Sigmoid colon (tissue), 7 donors: ENCODE measurements around the gene CAST. TPM values are rescaled to one million over a fixed set of nuclear protein-coding genes. Genes with fewer than 3 reads are reported as not detected.
A peak's percentile ranks its signal among the peaks of the same experiment; 100 is the strongest.

Experiments used
- DNase-seq: peaks from one replicate; pipeline ENCODE4 v3.0.0-alpha.2; 2019
- H3K27ac ChIP-seq, 4 donors: fragments of 200-600 bp; sonication (generic); one replicate each; pipeline ENCODE4 v1.5.1; 2016 to 2019; ENCODE audit warnings: mild to moderate bottlenecking in 1 of 4
- H3K27me3 ChIP-seq, 3 donors: fragments of 200-600 bp; sonication (generic); one replicate each; pipeline ENCODE4 v1.5.1; 2019; ENCODE audit warnings: mild to moderate bottlenecking in 1 of 3
- H3K36me3 ChIP-seq, 4 donors: fragments of 200-600 bp; sonication (generic); one replicate each; pipeline ENCODE4 v1.5.1; 2016 to 2019
- H3K4me1 ChIP-seq, 4 donors: fragments of 200-600 bp; sonication (generic); one replicate each; pipeline ENCODE4 v1.5.1; 2017 to 2019
- H3K4me3 ChIP-seq, 4 donors: fragments of 200-600 bp; sonication (generic); one replicate each; pipeline ENCODE4 v1.5.1; 2017 to 2019; ENCODE audit warnings: mild to moderate bottlenecking in 2 of 4, moderate library complexity in 1 of 4
- H3K9me3 ChIP-seq, 4 donors: fragments of 200-600 bp in 3 of 4; sonication (generic) in 3 of 4; one replicate each; pipeline versions ENCODE4 v1.5.1 to v1.6.1; 2013 to 2019
- EP300 ChIP-seq, 4 donors: sonication (generic); formaldehyde crosslinking; IDR thresholded peaks; one replicate each; pipeline ENCODE4 v1.6.1; 2017; ENCODE audit warnings: antibody characterized with exemption in 4 of 4
- POLR2A ChIP-seq, 2 donors: fragments of 450-650 bp; IDR thresholded peaks; one replicate each; pipeline ENCODE4 v1.6.1; 2016; ENCODE audit warnings: antibody characterized with exemption in 2 of 2, mild to moderate bottlenecking in 2 of 2, moderate library complexity in 2 of 2
- POLR2AphosphoS5 ChIP-seq, 4 donors: sonication (generic); formaldehyde crosslinking; IDR thresholded peaks; one replicate each; pipeline ENCODE4 v1.6.1; 2017; ENCODE audit warnings: antibody characterized with exemption in 4 of 4
- WGBS, 2 donors: extraction: QIAGEN DNeasy Blood & Tissue Kit; methylation state at CpG; one replicate each; pipeline ENCODE4 v1.1.7; 2013; 5-methylcytosine and 5-hydroxymethylcytosine counted together
- intact Hi-C: fragments of 100-400 bp; cut with DNase I; formaldehyde crosslinking; loops from one replicate; pipeline ENCODE4 v1.15.1; 2023
- polyA plus RNA-seq, 3 donors: library from polyadenylated mRNA; stranded (reverse); fragments of 200-250 nt; gene quantifications; one replicate each; pipeline ENCODE4 v1.2.3, GENCODE V29; 2013
- total RNA-seq, 4 donors: library from RNA; depleted of rRNA; stranded (reverse); fragments of >200 nt; gene quantifications; one replicate each; pipeline ENCODE4 v1.1.0, GENCODE V29; 2016
- TF ChIP-seq, protein P1 (sequence below), 4 experiments: fragments of 450-650 bp in 3 of 4; fragments of 200-600 bp in 1 of 4; IDR thresholded peaks; one replicate each; pipeline ENCODE4 v1.5.1; 2016 to 2019; ENCODE audit warnings: antibody characterized with exemption in 4 of 4, mild to moderate bottlenecking in 3 of 4, moderate library complexity in 2 of 4
- donor health status: healthy with polysubstance abuse.
- donor health status: Bipolar disorder and iron deficiency.
- donor health status: healthy.

The CAST gene
- total and polyA plus RNA-seq, 7 donors: 138 to 348 (median 225) TPM

DNA sequence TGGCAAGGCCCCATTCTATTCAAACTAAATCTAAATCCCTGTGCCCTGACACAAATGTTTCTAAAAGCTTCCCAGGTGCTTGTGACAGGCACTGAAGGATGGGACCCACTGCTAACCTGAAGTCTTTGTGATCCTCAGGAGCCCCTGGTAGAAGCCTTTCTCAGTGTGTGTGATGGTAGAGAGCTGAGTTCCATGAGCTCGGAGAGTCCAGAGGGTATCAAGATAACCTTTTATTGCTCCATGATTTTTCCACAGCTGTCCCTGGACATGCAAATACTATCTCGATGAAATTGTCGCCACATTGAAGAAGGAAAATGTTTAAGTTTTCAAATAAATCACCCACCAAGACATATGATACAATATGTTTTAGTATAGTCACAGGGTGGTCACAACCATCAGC is 7.7 kb downstream of the CAST start:
- no peak for DNase-seq
- TF ChIP-seq EP300 (IDR thresholded peaks at IDR 0.05) (no peak), POLR2AphosphoS5 (IDR thresholded peaks at IDR 0.05) (no peak), POLR2A (IDR thresholded peaks at IDR 0.05) (no peak)
- TF ChIP-seq, protein P1, sequence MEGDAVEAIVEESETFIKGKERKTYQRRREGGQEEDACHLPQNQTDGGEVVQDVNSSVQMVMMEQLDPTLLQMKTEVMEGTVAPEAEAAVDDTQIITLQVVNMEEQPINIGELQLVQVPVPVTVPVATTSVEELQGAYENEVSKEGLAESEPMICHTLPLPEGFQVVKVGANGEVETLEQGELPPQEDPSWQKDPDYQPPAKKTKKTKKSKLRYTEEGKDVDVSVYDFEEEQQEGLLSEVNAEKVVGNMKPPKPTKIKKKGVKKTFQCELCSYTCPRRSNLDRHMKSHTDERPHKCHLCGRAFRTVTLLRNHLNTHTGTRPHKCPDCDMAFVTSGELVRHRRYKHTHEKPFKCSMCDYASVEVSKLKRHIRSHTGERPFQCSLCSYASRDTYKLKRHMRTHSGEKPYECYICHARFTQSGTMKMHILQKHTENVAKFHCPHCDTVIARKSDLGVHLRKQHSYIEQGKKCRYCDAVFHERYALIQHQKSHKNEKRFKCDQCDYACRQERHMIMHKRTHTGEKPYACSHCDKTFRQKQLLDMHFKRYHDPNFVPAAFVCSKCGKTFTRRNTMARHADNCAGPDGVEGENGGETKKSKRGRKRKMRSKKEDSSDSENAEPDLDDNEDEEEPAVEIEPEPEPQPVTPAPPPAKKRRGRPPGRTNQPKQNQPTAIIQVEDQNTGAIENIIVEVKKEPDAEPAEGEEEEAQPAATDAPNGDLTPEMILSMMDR (IDR thresholded peaks at IDR 0.05): no peak
- H3K4me1 ChIP-seq: peaks cover 0 to 48% (median 35%) of the 10 kb centered on the region in 4 donors
- 28 to 70% methylated on average over 3 of the region's 3 CpGs for WGBS, 2 donors
- H3K27me3 ChIP-seq: no peaks in the 10 kb centered on the region
- no peaks in the 10 kb centered on the region for H3K9me3 ChIP-seq
- intact Hi-C loops: no loop called here
- H3K27ac ChIP-seq: peak overlapping the region in 1 of 4 donors; percentile 8
- no peaks in the 10 kb centered on the region for H3K36me3 ChIP-seq
- H3K4me3 ChIP-seq: no peak overlapping the region

DNA sequence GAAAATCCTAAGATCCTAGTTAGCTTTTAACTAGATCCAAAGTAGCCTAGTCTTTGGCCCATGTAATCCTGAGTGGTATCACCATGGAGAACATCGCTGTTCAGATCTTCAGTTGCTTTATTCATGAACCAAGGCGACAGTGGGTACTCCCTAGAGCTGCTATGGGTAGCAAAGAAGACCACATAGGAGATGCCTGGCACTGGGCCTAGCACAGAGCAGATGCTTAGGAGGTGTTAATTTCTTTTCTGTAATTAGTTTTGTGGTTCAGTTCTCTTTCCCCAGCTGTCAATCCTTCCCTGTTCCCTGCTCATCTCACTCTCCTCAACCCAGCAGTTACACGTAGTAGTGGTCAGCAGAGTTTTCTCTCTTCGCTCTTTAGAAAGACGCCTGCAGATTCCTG is 9.3 kb downstream of the CAST start:
- Histone ChIP-seq H3K27me3 (no peaks in the 10 kb centered on the region), H3K27ac (no peak overlapping the region), H3K4me3 (no peak overlapping the region), H3K36me3 (peaks cover 0 to 6% (median 0%) of the 10 kb centered on the region in 4 donors), H3K9me3 (no peaks in the 10 kb centered on the region), H3K4me1 (peaks cover 0 to 48% (median 39%) of the 10 kb centered on the region in 4 donors)
- 85 to 96% methylated on average over 5 of the region's 5 CpGs for WGBS, 2 donors
- no peak for DNase-seq
- TF ChIP-seq POLR2AphosphoS5 (IDR thresholded peaks at IDR 0.05) (no peak), EP300 (IDR thresholded peaks at IDR 0.05) (no peak), POLR2A (IDR thresholded peaks at IDR 0.05) (no peak)
- TF ChIP-seq, protein P1 (IDR thresholded peaks at IDR 0.05): no peak
- intact Hi-C loops: no loop called here

DNA sequence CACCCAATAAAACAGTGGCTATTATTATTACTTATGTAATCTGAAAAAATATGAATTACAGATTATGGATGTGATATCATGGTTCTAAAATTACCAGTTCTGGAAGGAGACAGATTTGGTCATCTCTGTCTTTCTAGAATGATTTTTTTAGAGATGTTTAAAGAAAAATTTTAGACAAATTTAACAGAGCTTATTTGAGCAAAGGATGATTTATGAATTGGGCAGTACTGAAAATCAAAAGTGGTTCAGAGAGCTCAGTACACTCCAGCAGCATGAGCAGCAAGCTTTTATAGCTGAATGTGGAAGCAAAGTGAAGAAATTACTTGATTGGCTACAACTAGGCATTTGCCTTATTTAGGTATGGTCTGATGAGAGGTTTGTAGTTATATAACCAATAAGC is 11.0 kb downstream of the CAST start:
- Histone ChIP-seq H3K4me1 (peaks cover 0 to 58% (median 45%) of the 10 kb centered on the region in 4 donors), H3K27ac (no peak overlapping the region), H3K27me3 (no peaks in the 10 kb centered on the region), H3K4me3 (no peak overlapping the region), H3K36me3 (peaks cover 0 to 6% (median 0%) of the 10 kb centered on the region in 4 donors), H3K9me3 (no peaks in the 10 kb centered on the region)
- no peak for TF ChIP-seq EP300 (IDR thresholded peaks at IDR 0.05)
- TF ChIP-seq POLR2A (IDR thresholded peaks at IDR 0.05): no peak
- TF ChIP-seq POLR2AphosphoS5 (IDR thresholded peaks at IDR 0.05): no peak
- TF ChIP-seq, protein P1 (IDR thresholded peaks at IDR 0.05): no peak
- intact Hi-C loops: no loop called here
- DNase-seq: no peak

DNA sequence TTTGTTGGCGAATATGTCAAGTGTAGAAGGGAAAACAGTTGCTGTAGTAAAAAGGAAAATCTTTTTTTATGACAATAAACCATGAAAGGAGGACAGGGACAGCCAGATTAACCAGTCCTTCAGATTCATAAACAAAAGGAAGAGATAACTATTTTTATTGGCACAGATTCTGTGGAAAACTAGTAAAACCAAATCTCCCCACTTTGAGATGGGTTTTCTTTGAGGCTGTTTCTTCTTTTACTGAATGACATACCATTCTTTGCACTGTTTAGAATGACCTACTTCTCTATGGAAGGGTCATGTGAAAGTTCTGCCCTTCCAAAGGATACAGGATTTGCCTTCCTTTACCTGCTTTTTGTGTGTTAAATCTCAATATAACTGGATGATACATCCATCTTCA is 13.7 kb downstream of the CAST start:
- Histone ChIP-seq H3K4me1 (peaks cover 0 to 43% (median 24%) of the 10 kb centered on the region in 4 donors), H3K27ac (no peak overlapping the region), H3K27me3 (no peaks in the 10 kb centered on the region), H3K9me3 (no peaks in the 10 kb centered on the region), H3K4me3 (no peak overlapping the region), H3K36me3 (peaks cover 0 to 12% (median 0%) of the 10 kb centered on the region in 4 donors)
- 39 to 83% methylated on average over 1 of the region's 1 CpG for WGBS, 2 donors
- intact Hi-C loops: no loop called here
- TF ChIP-seq POLR2AphosphoS5 (IDR thresholded peaks at IDR 0.05): no peak
- TF ChIP-seq, protein P1 (IDR thresholded peaks at IDR 0.05): no peak
- no peak for TF ChIP-seq EP300 (IDR thresholded peaks at IDR 0.05)
- no peak for DNase-seq

DNA sequence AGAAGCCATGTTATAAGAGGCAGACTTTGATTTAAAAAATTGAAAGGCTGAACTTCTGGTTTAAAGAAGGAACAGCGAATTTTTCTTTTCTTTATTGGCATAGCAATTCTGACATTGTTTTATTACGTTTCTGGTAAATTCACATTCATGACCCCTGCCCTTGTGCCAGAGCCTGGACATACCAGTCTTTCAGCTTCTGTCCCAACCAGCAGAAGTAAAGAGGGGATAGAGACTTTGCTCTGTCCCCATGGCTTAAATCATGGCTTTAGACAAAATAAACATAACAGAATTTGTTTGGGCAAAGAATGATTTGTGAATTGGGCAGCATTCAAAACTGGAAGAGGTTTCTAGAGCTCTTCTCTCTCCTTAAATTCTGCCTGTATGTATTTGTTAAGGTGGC is 15.3 kb downstream of the CAST start:
- WGBS, 2 donors: 22 to 71% methylated on average over 2 of the region's 2 CpGs
- peaks cover 0 to 42% (median 22%) of the 10 kb centered on the region in 4 donors for H3K4me1 ChIP-seq
- peaks cover 0 to 15% (median 0%) of the 10 kb centered on the region in 4 donors for H3K36me3 ChIP-seq
- peak overlapping the region in 1 of 4 donors; percentile 20 for H3K27ac ChIP-seq
- no peaks in the 10 kb centered on the region for H3K27me3 ChIP-seq
- TF ChIP-seq, protein P1 (IDR thresholded peaks at IDR 0.05): no peak
- TF ChIP-seq POLR2AphosphoS5 (IDR thresholded peaks at IDR 0.05) (no peak), EP300 (IDR thresholded peaks at IDR 0.05) (no peak), POLR2A (IDR thresholded peaks at IDR 0.05) (no peak)
- intact Hi-C loops: no loop called here
- no peaks in the 10 kb centered on the region for H3K9me3 ChIP-seq
- DNase-seq: no peak
- H3K4me3 ChIP-seq: no peak overlapping the region
